HG03558 (cell line): ENCODE results near the gene MAGIX.

Experiments
- ATAC-seq: cut with Tn5 transposase; IDR thresholded peaks from one replicate; pipeline ENCODE4 v1.9.1; 2021; ENCODE audit warnings: moderate number of reproducible peaks; ENCODE audit not compliant: unreplicated experiment; ENCODE audit errors: extremely low read depth

MAGIX gene

GRCh38 chrX:49179358-49179757 lies 16.8 kb downstream of the MAGIX start:
- ATAC-seq = no peak

GRCh38 chrX:49183701-49184281 lies 21.2 kb downstream of the MAGIX start:
- no peak for ATAC-seq

- no peak for ATAC-seq
Observed at GRCh38 chrX:49184294-49185281, 22.0 kb downstream of the MAGIX start.

GRCh38 chrX:49186125-49187027 lies 23.8 kb downstream of the MAGIX start, which contains the start of gene PRICKLE3:
Gene PRICKLE3, minus strand, starts transcription at chrX:49186373. Its CDS starts 76 bp downstream, at chrX:49186297.
- no peak for ATAC-seq

GRCh38 chrX:49187028-49187394 lies 24.5 kb downstream of the MAGIX start:
- ATAC-seq = no peak

- no peak for ATAC-seq
Observed at GRCh38 chrX:49187526-49187925, 25.0 kb downstream of the MAGIX start.

- ATAC-seq = no peak
Observed at GRCh38 chrX:49188468-49189076, 26.0 kb downstream of the MAGIX start.

- no peak for ATAC-seq
Observed at GRCh38 chrX:49189606-49190005, 27.0 kb downstream of the MAGIX start.

- ATAC-seq = peak; percentile 78
Observed at GRCh38 chrX:49190821-49191573, 28.4 kb downstream of the MAGIX start.

GRCh38 chrX:49191574-49192011 lies 29.0 kb downstream of the MAGIX start:
- no peak for ATAC-seq

- ATAC-seq = no peak
Observed at GRCh38 chrX:49192722-49193328, 30.3 kb downstream of the MAGIX start.

- no peak for ATAC-seq
Observed at GRCh38 chrX:49193542-49193964, 31.0 kb downstream of the MAGIX start.

GRCh38 chrX:49197543-49198087 lies 35.1 kb downstream of the MAGIX start:
- no peak for ATAC-seq

GRCh38 chrX:49198540-49199314 lies 36.2 kb downstream of the MAGIX start:
- ATAC-seq = no peak

GRCh38 chrX:49199315-49199595 lies 36.7 kb downstream of the MAGIX start:
- ATAC-seq = no peak

GRCh38 chrX:49199906-49200771 lies 37.6 kb downstream of the MAGIX start, which contains the start of gene SYP:
Gene SYP, minus strand, starts transcription at chrX:49200193. Its CDS starts 7 bp downstream, at chrX:49200186.
- ATAC-seq = peak; percentile 66

GRCh38 chrX:49202022-49202421 lies 39.5 kb downstream of the MAGIX start:
- no peak for ATAC-seq
